ENCODE data around the gene SLC25A4. TPM values are rescaled to one million over a fixed set of nuclear protein-coding genes. Genes with fewer than 3 reads are reported as not detected.

SLC25A4 gene
- total RNA-seq, 2 experiments from 2014 or later = 4.1 TPM

DNA sequence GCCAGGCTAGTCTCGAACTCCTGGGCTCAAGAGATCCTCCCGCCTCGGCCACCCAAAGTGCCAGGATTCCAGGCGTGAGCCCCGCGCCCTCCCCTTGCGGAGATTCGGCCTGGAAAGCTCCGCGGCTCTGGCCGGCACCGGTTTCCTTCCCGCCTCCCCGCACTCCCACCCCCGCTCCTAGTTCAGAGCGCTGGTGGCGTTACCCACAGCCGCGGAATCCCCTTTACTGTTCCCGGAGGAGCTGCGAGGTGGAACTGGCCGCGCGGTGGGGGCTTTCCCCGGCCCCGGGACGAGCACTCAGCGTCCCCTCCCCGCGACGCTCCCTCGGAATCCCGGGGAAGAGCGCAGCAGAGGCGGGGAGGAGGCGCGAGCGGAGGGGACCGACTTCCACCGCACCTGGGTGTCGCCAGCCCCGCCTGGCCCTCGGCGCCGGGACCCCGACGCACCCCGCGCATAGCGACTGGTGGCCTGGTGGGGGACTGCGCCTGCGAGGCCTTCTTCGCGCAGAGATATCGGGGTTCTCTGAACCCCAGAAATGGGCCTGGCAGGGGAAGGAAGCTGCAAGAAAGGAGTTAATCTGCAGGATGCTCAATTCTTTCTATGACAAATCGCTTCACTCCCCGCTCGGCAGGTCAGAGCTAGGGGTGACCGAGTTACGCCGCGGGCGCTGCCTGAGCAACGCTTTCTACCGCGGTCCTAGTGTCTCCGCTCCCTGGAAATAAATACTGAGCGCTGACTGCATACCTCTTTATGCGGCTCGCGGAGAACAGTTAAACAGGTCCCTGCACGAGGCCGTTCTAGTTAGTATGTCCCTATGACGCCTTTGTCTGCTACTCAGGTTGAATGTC lies 14.6 kb upstream of the SLC25A4 start:
- POLR2A ChIA-PET = interaction anchor here (2.5 kb wide), 1 partner anchor 14 kb away, joined by 7 read pairs; the partner anchor contains the start of gene SLC25A4
- no peaks in the 10 kb centered on the region for H3K9me3 Mint-ChIP-seq
- TF ChIP-seq CTCF (IDR thresholded peaks at IDR 0.05) = peak; percentile 23
- Histone ChIP-seq H3K4me1 (ENCODE audit: insufficient read depth, low read length) (peaks cover 22% of the 10 kb centered on the region), H3K9me3 (ENCODE audit: control insufficient read depth in 1 of 2, insufficient read depth in 1 of 2, low read length in 2 of 2) (peaks cover 0 to 8% of the 10 kb centered on the region in 2 experiments), H3K4me3 (ENCODE audit: low read length) (peak overlapping the region; percentile 52), H3K36me3 (ENCODE audit: insufficient read depth, low read length) (no peaks in the 10 kb centered on the region), H3K27me3 (ENCODE audit: control insufficient read depth in 1 of 2, insufficient read depth in 2 of 2, low read length in 2 of 2) (peaks cover 27 to 32% of the 10 kb centered on the region in 2 experiments), H3K27ac (ENCODE audit: low read depth in 1 of 2, low read length in 2 of 2) (no peak overlapping the region)
- intact Hi-C loops (cut with DNase I, micrococcal nuclease) = no loop called here
- peak overlapping the region; percentile 84 for H3K4me3 Mint-ChIP-seq
- CTCF ChIA-PET = interaction anchor here (0.8 kb wide), 1 partner anchor 55 kb away, joined by 4 read pairs; no protein-coding TSS in a partner anchor
- DNase-seq (peak in 8 of 14 experiments; percentile 9 to 55 (median 17)), ATAC-seq (ENCODE audit: poor library complexity) (peak; percentile 75)
- H3K4me1 Mint-ChIP-seq (ENCODE audit: low read depth) = peaks cover 6% of the 10 kb centered on the region
- no peak overlapping the region for H3K27ac Mint-ChIP-seq
- no peaks in the 10 kb centered on the region for H3K36me3 Mint-ChIP-seq (ENCODE audit: low read depth)
- peaks cover 61% of the 10 kb centered on the region for H3K27me3 Mint-ChIP-seq

GRCh38 chr4:185134307-185134869 lies 8.7 kb upstream of the SLC25A4 start:
- peak; percentile 87 for TF ChIP-seq CTCF (IDR thresholded peaks at IDR 0.05)
- no peaks in the 10 kb centered on the region for H3K9me3 Mint-ChIP-seq

GRCh38 chr4:185137233-185137925 lies 5.7 kb upstream of the SLC25A4 start:
- POLR2A ChIA-PET = no interaction called here
- no peak for TF ChIP-seq CTCF (IDR thresholded peaks at IDR 0.05)
- intact Hi-C loops (cut with DNase I, micrococcal nuclease) = loop anchor here in 1 of 2 experiments (10.0 kb wide), 1 partner anchor 873 kb away; no protein-coding TSS in a partner anchor
- Histone ChIP-seq H3K4me3 (ENCODE audit: low read length) (no peak overlapping the region), H3K4me1 (ENCODE audit: insufficient read depth, low read length) (peaks cover 3% of the 10 kb centered on the region), H3K27ac (ENCODE audit: low read depth in 1 of 2, low read length in 2 of 2) (no peak overlapping the region), H3K36me3 (ENCODE audit: insufficient read depth, low read length) (no peaks in the 10 kb centered on the region), H3K9me3 (ENCODE audit: control insufficient read depth in 1 of 2, insufficient read depth in 1 of 2, low read length in 2 of 2) (no peaks in the 10 kb centered on the region), H3K27me3 (ENCODE audit: control insufficient read depth in 1 of 2, insufficient read depth in 2 of 2, low read length in 2 of 2) (peaks cover 5 to 12% of the 10 kb centered on the region in 2 experiments)
- H3K36me3 Mint-ChIP-seq (ENCODE audit: low read depth) = no peaks in the 10 kb centered on the region
- peaks cover 68% of the 10 kb centered on the region for H3K27me3 Mint-ChIP-seq
- no peak overlapping the region for H3K4me3 Mint-ChIP-seq
- H3K27ac Mint-ChIP-seq = no peak overlapping the region
- DNase-seq = no peak
- H3K9me3 Mint-ChIP-seq = no peaks in the 10 kb centered on the region
- CTCF ChIA-PET = no interaction called here
- ATAC-seq (ENCODE audit: poor library complexity) = no peak
- H3K4me1 Mint-ChIP-seq (ENCODE audit: low read depth) = peaks cover 2% of the 10 kb centered on the region

More at GRCh38 chr4:185134307-185134869, 8.7 kb upstream of the SLC25A4 start:
- Mint-ChIP-seq H3K4me3 (no peak overlapping the region), H3K4me1 (ENCODE audit: low read depth) (no peaks in the 10 kb centered on the region), H3K27me3 (peaks cover 62% of the 10 kb centered on the region), H3K36me3 (ENCODE audit: low read depth) (no peaks in the 10 kb centered on the region), H3K27ac (no peak overlapping the region)
- Histone ChIP-seq H3K4me3 (ENCODE audit: low read length) (no peak overlapping the region), H3K27ac (ENCODE audit: low read depth in 1 of 2, low read length in 2 of 2) (no peak overlapping the region), H3K27me3 (ENCODE audit: control insufficient read depth in 1 of 2, insufficient read depth in 2 of 2, low read length in 2 of 2) (peaks cover 6 to 7% of the 10 kb centered on the region in 2 experiments), H3K36me3 (ENCODE audit: insufficient read depth, low read length) (no peaks in the 10 kb centered on the region), H3K9me3 (ENCODE audit: control insufficient read depth in 1 of 2, insufficient read depth in 1 of 2, low read length in 2 of 2) (no peaks in the 10 kb centered on the region), H3K4me1 (ENCODE audit: insufficient read depth, low read length) (no peaks in the 10 kb centered on the region)
- DNase-seq (peak in 3 of 14 experiments; percentile 55 to 71 (median 66)), ATAC-seq (ENCODE audit: poor library complexity) (peak; percentile 66)
- POLR2A ChIA-PET = interaction anchor here (1.0 kb wide), 3 partner anchors 9 to 95 kb away, joined by 3 to 6 read pairs (median 3); partner anchors contain the start of gene SLC25A4
- intact Hi-C loops (cut with DNase I, micrococcal nuclease) = loop anchor here (1.0 to 10.0 kb wide), 5 partner anchors 92 to 870 kb away; no protein-coding TSS in a partner anchor
- CTCF ChIA-PET = interaction anchor here (0.8 to 1.3 kb wide), 10 partner anchors 9 to 389 kb away, joined by 3 to 7 read pairs (median 3); partner anchors contain the start of gene SLC25A4

Measured in CD4-positive, alpha-beta T cell (primary cell).